ENCODE data around the gene GFOD1. TPM values are rescaled to one million over a fixed set of nuclear protein-coding genes. Genes with fewer than 3 reads are reported as not detected.

Gene GFOD1
- total and polyA plus RNA-seq, 2 donors (not counting 1 experiment from before 2014, with no cell fraction given): 10.5 to 25.3 TPM

- H3K4me2 ChIP-seq (ENCODE audit: extremely low read depth, insufficient read depth, low read length): no peak overlapping the region
- TF ChIP-seq EZH2 (IDR thresholded peaks at IDR 0.05; ENCODE audit: low read length, missing control alignments) (no peak), CTCF (conservative IDR thresholded peaks at IDR 0.05 in 1 of 2, IDR thresholded peaks at IDR 0.05 in 1 of 2; ENCODE audit: low read depth in 1 of 2, low read length in 2 of 2) (no peak)
- no peak overlapping the region for H3K9ac ChIP-seq (ENCODE audit: insufficient read depth, low read length)
- no peaks in the 10 kb centered on the region for H4K20me1 ChIP-seq (ENCODE audit: control insufficient read depth, extremely low read depth, insufficient read depth, low read length)
- no peak overlapping the region for H2AFZ ChIP-seq (ENCODE audit: low read length)
- no peaks in the 10 kb centered on the region for H3K9me3 ChIP-seq (ENCODE audit: control insufficient read depth, insufficient read depth, low read depth, low read length)
- H3K36me3 ChIP-seq (ENCODE audit: control insufficient read depth, insufficient read depth, low read length): no peaks in the 10 kb centered on the region
- no peak overlapping the region for H3K4me3 ChIP-seq (replicated peaks in 1 of 4; ENCODE audit: control extremely low read depth in 1 of 4, insufficient read depth in 1 of 4, low read depth in 3 of 4, low read length in 4 of 4)
- no peaks in the 10 kb centered on the region for H3K79me2 ChIP-seq (ENCODE audit: control insufficient read depth, insufficient read depth, low read length)
- H3K4me1 ChIP-seq (ENCODE audit: control insufficient read depth, extremely low read depth, insufficient read depth, low read length): no peaks in the 10 kb centered on the region
- no peak overlapping the region for H3K27ac ChIP-seq (ENCODE audit: insufficient read depth, low read length)
- H3K27me3 ChIP-seq (ENCODE audit: control insufficient read depth, insufficient read depth, low read length): no peaks in the 10 kb centered on the region
- no peak for DNase-seq (ENCODE audit: low read depth in 2 of 2)
Observed at GRCh38 chr6:13346245-13346644, 141.2 kb downstream of the GFOD1 start.

- no peak overlapping the region for H3K27ac ChIP-seq (ENCODE audit: insufficient read depth, low read length)
- no peak for DNase-seq (ENCODE audit: low read depth in 2 of 2)
Observed at GRCh38 chr6:13342414-13343019, 144.9 kb downstream of the GFOD1 start.

More at GRCh38 chr6:13342414-13343019, 144.9 kb downstream of the GFOD1 start:
- no peak overlapping the region for H3K4me3 ChIP-seq (replicated peaks in 1 of 4; ENCODE audit: control extremely low read depth in 1 of 4, insufficient read depth in 1 of 4, low read depth in 3 of 4, low read length in 4 of 4)
- H3K79me2 ChIP-seq (ENCODE audit: control insufficient read depth, insufficient read depth, low read length): no peaks in the 10 kb centered on the region
- no peak overlapping the region for H2AFZ ChIP-seq (ENCODE audit: low read length)
- no peaks in the 10 kb centered on the region for H3K4me1 ChIP-seq (ENCODE audit: control insufficient read depth, extremely low read depth, insufficient read depth, low read length)
- TF ChIP-seq EZH2 (IDR thresholded peaks at IDR 0.05; ENCODE audit: low read length, missing control alignments) (no peak), CTCF (conservative IDR thresholded peaks at IDR 0.05 in 1 of 2, IDR thresholded peaks at IDR 0.05 in 1 of 2; ENCODE audit: low read depth in 1 of 2, low read length in 2 of 2) (no peak)
- H3K9me3 ChIP-seq (ENCODE audit: control insufficient read depth, insufficient read depth, low read depth, low read length): no peaks in the 10 kb centered on the region
- no peaks in the 10 kb centered on the region for H3K36me3 ChIP-seq (ENCODE audit: control insufficient read depth, insufficient read depth, low read length)
- H3K9ac ChIP-seq (ENCODE audit: insufficient read depth, low read length): no peak overlapping the region
- H3K4me2 ChIP-seq (ENCODE audit: extremely low read depth, insufficient read depth, low read length): no peak overlapping the region
- no peaks in the 10 kb centered on the region for H4K20me1 ChIP-seq (ENCODE audit: control insufficient read depth, extremely low read depth, insufficient read depth, low read length)
- no peaks in the 10 kb centered on the region for H3K27me3 ChIP-seq (ENCODE audit: control insufficient read depth, insufficient read depth, low read length)

Measured in fibroblast of lung (primary cell).